ENCODE measurements around the gene PTOV1. TPM values are rescaled to one million over a fixed set of nuclear protein-coding genes. Genes with fewer than 3 reads are reported as not detected.

The PTOV1 gene
- polyA plus RNA-seq, 1 experiment, result 67.6 TPM

- peaks cover 55% of the 10 kb centered on the region for H3K36me3 ChIP-seq (ENCODE audit: control insufficient read depth, insufficient read depth, low read length)
- no peak for DNase-seq (ENCODE audit: low read depth)
- CTCF ChIA-PET, result no interaction called here
- no peak overlapping the region for H3K4me3 ChIP-seq (ENCODE audit: low read depth, low read length)
- POLR2A ChIA-PET, result no interaction called here
- TF ChIP-seq CTCF (IDR thresholded peaks at IDR 0.05; ENCODE audit: insufficient read depth, low read depth, low read length), result no peak
- H3K27me3 ChIP-seq (ENCODE audit: control insufficient read depth, insufficient read depth, low read length), result no peaks in the 10 kb centered on the region
Measured at GRCh38 chr19:49858088-49858985, 7.4 kb downstream of the PTOV1 start.

DNA sequence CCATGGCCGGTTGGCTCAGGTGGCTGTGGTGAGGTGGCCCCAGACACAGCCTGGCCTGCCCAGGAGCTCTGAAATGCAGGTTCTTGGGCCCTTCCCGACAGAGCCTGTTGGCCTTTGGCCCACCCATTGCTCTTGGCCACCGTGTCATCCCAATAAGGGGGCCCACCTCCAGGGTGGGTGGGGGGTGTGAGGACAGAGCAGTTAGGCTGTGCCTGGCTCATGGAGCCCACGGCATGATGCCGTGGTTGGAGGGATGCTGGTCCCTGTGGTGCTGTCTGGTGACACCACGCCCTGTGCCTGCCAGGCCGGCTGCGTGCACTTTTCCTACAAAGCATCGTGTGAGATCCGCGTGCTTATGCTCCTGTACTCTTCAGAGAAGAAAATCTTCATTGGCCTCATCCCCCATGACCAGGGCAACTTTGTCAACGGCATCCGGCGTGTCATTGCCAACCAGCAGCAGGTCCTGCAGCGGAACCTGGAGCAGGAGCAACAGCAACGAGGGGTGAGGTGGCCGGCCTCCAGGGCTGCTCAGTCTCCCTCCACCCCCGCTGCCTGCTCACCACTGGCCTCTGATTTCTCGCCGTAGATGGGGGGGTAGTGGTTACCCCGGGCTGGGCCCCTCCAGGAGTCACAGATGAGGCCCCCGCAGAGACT lies 8.8 kb downstream of the PTOV1 start:
- H3K36me3 ChIP-seq (ENCODE audit: control insufficient read depth, insufficient read depth, low read length), result peaks cover 60% of the 10 kb centered on the region
- CTCF ChIA-PET, result no interaction called here

GRCh38 chr19:49860336-49861102 lies 9.6 kb downstream of the PTOV1 start:
- no peak for TF ChIP-seq CTCF (IDR thresholded peaks at IDR 0.05; ENCODE audit: insufficient read depth, low read depth, low read length)
- ChIA-PET CTCF (no interaction called here), POLR2A (no interaction called here)
- Histone ChIP-seq H3K27me3 (ENCODE audit: control insufficient read depth, insufficient read depth, low read length) (no peaks in the 10 kb centered on the region), H3K4me3 (ENCODE audit: low read depth, low read length) (no peak overlapping the region), H3K36me3 (ENCODE audit: control insufficient read depth, insufficient read depth, low read length) (peaks cover 55% of the 10 kb centered on the region)
- no peak for DNase-seq (ENCODE audit: low read depth)

More for the DNA sequence above, 8.8 kb downstream of the PTOV1 start:
- TF ChIP-seq CTCF (IDR thresholded peaks at IDR 0.05; ENCODE audit: insufficient read depth, low read depth, low read length), result no peak
- no peak for DNase-seq (ENCODE audit: low read depth)
- Histone ChIP-seq H3K4me3 (ENCODE audit: low read depth, low read length) (no peak overlapping the region), H3K27me3 (ENCODE audit: control insufficient read depth, insufficient read depth, low read length) (no peaks in the 10 kb centered on the region)
- POLR2A ChIA-PET, result no interaction called here

DNA sequence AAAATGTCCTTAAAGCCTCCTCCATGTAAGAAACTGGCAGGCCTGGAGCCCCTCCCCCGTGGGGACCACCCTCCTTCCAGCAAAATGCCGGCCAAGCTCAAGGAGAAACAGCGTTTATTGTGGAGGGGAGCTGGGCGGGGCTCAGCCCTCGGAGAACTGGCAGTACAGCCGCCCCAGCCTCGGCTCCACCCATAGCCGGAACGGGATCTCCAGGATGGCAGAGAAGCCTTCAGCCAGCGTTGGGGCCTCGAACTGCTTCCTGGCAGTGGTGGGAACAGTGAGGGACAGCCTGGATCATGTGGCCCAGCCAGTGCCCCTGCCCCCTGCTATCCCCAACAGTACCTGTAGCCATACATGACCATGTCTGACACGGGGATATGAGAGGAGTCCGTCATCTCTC lies 10.1 kb downstream of the PTOV1 start:
- CTCF ChIA-PET, result no interaction called here
- POLR2A ChIA-PET, result no interaction called here
- no peak for DNase-seq (ENCODE audit: low read depth)
- no peak overlapping the region for H3K4me3 ChIP-seq (ENCODE audit: low read depth, low read length)
- peaks cover 51% of the 10 kb centered on the region for H3K36me3 ChIP-seq (ENCODE audit: control insufficient read depth, insufficient read depth, low read length)
- no peak for TF ChIP-seq CTCF (IDR thresholded peaks at IDR 0.05; ENCODE audit: insufficient read depth, low read depth, low read length)
- no peaks in the 10 kb centered on the region for H3K27me3 ChIP-seq (ENCODE audit: control insufficient read depth, insufficient read depth, low read length)
